ENCODE measurements around the gene RABAC1.
"Not testable (repeated sequence)": the region's sequence is repeated elsewhere in the genome, so short reads cannot be mapped to it uniquely, and the experiment has no call there.

RABAC1 gene

DNA sequence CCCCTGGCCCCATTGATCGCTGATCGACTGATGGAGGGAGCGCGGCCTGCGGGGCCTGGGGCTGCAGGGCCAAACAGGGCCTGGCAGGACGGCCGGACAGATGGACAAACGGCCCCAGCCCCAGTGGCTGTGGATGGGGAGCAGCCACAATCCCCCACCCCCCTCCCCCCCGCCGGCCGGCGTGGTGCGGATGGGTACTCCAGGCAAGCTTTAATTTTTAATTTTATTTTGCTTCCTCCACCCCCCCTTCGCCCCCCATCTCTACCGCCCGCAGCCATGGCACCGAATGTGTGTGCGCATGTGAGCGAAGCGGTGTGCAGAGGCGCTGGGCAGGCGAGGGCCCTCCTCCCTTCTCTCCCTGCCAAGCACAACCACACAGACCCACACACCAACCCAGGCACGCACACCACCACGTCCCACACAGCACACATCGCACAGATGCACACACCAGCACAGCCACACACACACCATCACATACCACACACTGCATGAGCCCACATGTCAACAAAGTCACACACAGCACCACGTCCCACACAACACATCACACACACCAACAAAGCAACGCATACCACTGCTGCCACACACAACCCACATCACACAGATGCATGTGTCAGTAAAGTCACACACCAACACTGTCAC, 43.2 kb downstream of the RABAC1 start:
- DNase-seq (ENCODE audit: low read depth): no peak

DNA sequence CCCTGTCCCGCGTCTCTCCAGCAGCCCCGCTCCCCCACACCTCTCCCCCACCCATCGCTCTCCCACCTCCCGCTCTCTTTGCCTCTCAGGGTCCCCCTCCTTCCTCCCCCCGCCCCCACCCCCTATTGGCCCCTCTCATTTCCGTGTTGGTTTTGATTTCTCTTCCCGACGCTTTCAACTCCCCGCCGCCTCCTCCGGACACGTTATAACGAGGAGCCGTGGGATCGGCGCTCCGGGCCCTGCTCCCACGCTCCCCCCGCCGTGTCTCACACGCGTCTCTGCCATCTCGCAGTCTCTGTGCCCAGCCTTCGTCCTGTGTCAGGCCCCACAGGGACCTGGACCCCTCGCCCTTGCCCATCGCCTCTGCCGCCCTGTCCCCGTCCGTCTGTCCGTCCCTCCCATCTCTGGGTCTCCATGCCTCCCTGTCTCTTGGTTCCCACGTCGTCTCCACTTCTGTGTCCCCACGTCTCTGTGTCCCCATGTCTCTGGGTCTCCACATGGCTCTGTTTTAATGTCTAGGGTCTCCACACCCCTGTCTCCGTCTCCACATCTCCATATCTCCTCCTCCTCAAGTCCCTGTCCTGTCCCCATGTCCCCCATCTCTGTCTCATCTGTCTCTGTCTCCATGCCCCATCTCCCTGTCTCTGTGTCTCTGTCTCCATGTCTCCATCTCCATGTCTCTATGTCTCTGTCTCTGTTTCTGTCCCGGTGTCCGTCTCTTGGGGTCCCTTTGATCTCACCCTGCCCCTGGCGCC, 43.9 kb downstream of the RABAC1 start:
- no peak for DNase-seq (ENCODE audit: low read depth)

DNA sequence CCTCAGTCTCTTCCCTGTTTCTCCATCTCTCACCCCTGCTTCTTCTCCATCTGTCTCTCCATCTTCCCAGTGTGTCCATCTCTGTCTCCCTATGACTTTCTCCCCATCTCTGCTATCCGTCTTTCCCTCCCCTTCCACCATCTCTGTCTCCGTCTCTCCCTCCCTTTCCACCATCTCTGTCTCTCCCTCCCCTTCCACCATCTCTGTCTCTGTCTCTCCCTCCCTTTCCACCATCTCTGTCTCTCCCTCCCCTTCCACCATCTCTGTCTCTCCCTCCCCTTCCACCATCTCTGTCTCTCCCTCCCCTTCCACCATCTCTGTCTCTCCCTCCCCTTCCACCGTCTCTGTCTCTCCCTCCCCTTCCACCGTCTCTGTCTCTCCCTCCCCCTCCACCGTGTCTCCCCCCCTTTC, 44.7 kb downstream of the RABAC1 start:
- not testable (repeated sequence) for DNase-seq (ENCODE audit: low read depth)

DNA sequence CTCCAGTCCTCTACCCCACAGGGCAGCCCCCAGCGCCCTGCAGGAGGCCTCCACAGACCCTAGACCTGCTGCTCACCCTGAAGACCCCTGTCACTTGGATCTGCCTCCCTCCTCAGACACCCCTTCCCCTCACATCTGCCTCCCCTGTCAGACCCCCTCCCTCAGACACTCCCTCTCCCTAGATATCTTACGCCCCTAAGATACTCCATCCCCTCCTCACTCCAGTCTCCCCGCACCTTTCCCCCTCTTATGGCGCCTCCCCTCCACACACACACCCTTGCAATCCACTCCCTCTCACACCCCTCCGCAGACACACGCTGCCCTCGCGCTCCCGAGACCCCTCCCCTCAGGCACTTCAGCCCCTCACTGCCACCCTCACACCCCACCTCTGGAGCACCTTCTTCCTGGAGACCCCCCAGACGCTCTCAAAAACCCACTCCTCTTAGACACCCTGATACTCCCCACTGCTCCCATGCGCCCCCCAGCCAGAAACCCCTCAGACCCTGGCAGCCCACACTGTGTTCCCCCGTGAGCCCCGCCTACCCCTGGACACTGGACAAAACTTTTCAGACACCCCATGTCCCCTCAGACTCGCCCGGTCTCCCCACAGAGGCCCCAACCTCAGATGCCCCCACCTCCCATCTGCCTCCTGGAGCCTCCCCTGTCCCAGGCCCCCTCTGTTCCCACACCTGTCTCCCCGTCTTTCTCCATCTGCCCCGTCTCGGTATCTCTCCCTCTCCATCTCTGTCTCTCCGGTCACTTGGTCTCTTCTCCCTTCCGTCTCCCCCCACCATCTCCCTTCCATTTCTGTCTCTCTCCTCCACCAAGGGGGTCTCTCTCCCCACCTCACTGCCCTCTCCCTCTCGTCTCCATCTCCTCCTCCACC, 45.3 kb downstream of the RABAC1 start:
- DNase-seq (ENCODE audit: low read depth): no peak

DNA sequence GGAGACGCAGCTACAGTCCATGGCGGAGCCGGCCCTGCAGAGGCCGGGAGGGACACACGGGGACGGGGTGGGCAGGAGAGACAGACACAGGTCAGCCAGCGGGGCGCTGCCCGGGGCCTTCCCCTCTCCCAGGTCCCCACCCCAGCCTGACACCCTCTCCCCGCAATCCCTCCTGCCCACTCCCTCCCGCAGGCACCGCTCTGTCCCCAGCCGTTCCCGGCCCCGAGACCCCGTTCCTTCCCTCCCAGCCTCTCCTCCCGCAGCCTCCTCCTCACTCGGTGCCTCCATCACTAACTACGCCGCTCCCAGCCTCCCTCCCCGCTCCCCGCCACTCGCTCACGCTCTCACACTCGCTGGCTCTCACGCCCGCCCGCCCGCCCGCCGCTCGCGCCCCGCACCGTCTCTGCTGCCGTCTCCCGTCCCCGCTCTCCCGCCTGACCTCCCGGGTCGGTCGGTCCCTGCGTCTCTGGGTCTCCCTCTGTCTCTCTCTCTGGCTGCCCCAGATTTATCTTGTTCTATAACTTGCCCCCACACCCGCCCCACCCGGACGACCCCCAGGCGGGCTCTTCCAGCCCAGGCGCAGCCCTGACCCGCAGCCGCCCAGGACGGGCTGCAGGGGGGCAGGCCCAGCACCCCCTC, 46.1 kb downstream of the RABAC1 start:
- DNase-seq (ENCODE audit: low read depth): no peak

DNA sequence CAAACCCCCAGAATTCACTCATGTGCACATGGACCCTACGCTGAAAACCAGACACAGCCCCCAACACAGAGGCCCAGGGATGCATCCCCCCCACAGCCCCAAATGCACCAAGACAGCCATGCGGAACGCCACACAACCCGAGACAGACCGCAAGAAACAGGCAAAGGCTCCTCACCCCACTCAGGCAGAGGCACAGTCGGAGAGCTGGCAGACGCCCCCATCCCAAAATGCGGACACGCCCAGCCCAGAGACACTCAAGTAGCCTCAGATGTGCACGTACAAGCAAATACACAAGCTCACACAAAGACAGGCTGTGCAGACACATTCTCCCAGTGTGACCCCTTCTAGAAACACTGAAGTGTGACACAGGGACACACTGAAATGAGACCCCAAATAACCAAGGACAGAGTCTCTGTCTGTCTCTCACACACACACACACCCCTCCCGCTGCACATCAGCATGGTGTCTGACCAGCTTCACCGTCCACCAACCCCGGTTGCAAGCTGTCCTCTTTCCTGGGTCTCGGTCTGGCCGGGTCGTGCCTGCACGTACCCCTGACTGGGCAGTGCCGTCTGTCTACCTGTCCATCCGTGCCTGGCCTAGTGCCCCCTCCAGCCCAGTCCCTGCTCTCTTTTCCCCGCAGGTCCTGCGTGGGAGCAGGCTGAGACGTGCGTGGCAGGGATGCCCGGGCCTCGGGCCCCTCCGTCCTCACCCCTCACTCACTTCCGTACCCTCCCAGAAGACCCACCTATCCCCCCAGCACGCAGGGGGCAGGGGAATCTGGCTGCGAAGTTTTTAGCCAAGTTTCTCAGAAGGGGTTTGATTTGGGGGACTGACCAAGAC, 47.0 kb downstream of the RABAC1 start:
- DNase-seq (ENCODE audit: low read depth): no peak

DNA sequence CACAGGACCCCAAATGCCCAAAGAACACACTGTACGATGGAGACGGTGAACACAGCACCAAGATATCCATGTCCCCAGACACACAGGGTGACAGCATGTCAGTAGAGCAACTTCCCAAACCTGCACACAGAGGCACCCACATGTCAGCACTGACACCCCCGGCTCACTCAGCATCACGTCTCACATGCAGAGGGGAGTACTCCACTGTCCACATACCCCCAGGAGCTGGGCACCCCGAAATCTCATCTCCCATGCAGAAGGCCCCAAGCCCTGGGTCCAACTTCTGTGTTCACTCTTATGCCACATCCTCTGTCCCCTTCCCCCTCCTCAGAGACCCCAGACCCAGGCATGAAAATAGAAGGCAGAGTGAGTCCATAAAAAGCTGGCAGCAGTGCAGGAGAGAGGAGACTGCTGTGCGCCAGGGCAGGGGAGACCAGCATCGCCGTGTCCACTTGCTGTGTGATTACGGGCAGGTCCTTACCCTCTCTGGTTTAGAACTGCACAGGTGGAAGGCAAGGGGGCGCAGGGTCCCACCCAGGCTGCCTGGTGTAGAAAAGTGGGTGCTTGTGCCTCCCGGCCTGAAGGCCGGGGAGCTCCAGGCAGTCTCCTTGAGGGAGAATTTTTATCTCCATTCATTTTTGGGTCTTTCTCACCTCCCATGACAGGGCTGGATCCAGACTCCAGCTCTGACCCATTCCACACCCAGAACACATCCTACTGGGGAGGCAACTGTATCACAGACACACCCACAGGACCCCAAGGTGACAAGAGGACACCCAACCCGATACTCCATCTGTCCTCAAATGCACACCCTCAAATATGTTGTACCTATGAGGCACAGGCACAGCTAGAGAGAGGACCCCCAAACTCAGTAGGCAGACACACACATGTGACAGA, 47.9 kb downstream of the RABAC1 start:
- DNase-seq (ENCODE audit: low read depth): no peak

DNA sequence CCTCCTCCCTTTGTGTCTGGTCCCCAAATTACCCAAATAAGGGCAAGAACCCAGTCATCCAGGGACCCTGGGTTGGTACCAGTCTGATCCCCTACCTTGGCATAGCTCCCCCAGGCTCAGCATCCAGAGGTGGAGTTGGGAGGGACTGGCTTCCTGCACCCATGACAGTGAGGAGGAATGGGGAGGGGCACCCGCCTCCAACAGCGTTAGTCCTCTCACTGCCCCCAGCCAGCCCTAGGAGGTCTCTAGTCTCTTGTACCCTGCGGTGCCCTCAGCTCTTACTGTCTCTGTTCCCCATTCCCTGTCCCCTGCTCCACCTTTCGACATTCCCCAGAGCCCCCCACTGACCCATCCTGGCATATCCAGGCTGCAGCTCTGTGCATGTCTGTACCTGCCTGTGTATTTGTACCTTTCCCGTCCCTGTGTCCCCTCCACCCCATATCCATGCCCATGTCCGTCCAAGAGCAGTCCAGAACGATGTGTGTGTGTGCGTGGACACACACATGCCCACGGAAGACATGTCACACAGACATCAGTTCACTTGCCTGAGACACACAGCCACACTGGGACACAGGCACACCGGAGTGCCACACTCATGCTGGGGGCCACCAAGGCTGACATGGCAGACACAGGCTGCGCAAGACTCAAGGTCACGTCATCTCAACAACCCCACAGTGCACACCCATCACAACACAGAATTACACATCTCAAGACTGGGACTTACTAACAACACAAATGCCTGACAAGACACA, 48.7 kb downstream of the RABAC1 start:
- no peak for DNase-seq (ENCODE audit: low read depth)

DNA sequence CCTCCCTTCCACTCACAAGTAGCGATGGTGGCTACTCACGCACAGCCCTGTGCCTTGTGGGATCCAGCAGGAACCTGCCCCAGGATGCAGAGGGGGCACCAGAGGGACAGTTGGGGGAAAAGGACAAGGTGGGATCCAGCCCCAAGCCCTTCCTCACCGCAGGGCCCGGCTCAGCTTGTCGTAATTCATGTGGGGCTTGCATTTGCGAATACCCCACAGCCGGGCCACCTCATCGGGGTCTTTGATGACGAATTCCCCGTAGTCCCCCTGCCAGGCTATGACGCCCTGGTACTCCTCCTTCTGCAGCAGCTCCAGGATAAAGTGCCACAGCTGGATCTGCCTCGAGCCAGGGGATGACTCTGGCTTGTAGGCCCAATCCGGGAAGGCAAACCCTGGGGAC, 49.4 kb downstream of the RABAC1 start:
- DNase-seq (ENCODE audit: low read depth): no peak

DNA sequence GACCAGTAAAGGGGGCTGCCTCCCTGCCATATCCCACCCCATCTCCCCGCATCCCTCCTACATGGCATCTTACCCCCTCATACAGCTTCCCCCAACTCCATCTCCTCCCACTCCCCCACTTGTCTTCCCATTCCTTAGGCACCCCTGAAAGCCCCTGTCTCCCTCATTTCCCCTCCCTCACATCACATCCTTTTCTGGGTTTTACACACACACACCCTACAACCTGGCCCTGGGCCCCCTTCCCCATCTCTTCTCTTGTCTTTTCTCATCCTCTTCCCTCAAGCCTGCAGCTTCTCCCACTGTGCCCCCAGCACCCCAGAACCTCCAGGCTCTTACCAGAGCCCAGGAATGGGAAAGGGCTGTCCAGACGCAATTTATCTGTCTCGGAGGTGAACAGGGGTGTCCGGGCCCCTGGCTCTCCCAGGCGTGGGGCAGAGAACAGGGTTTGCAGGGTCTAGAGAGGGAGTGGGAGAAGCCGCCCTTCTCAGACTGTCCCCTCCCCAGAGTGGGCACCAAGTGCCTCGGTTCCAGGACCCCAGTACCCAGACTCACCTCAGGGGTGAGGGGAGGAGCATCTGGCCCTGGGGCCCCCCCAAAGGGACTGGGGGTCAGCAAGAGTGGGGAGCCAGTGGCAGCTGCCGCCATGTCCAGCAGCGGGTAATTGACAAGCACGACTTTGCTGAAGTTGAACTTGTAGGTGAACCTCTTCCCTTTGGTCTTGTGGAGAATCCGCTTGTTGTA, 50.2 kb downstream of the RABAC1 start:
- no peak for DNase-seq (ENCODE audit: low read depth)

DNA sequence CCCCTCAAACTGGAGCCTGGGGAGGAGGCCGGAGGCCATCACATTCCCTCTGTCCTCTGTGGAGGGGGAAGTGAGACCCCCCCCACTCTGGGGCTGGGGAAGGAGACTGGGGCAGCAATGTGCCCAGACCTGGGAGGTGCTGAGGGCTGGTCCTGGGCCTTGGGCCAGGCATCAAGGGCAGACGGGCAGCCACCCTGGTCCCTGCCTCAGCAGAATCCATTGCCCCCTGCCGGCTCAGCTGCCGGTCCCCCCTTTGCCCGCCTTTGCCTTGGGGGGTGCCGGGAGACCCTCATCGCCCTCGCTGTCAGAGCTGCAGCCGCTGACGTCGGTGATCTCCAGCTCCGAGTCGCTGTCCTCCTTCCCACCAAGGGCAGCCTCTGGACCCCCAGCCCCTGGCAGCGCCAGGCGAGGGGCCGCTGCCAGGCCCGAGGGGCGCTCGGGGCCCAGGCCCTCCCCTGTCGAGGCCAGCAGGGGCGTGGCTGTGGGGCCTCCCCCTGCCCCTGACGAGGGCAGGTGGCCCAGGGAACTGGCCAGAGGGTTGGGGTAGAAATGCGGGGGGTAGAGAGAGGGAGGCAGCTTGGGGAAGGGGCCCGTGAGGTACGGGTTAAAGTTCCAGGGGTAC, 51.0 kb downstream of the RABAC1 start:
- no peak for DNase-seq (ENCODE audit: low read depth)

DNA sequence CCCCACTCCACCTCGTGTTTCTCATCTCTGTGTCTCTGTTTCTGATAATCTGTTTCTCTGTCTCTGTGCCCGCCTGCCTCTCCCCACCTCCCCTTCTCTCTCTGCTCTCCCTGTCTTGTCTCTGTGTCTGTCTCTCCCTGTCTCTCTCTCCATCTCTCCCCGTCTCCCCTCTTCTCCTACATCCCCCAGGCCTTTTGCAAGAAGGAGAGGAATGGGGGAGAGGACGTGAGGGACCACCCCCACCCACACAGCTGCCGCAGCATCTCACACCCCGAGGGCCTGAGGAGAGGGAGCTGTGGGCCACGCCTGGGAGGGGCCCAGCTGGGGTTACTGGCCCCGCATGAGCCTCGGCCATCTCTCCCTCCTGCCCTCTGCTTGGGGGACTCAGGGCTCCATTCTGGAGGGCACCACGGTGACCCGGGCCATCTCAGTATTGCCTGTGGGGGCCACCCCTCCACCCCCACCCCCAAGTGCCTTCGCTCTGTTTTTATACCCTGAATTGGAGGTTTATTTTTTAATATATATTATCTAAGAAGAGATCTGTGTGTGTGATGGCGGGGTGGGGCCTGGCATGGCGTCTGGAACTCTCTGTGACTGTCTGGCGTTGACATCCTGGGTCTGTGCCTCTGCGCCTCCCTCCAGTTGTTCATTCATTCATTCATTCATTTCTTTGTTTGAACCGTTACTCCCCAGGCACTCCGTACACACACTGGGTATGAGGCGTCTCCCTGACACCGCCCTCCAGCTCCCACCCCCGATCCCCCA, 52.0 kb downstream of the RABAC1 start:
- DNase-seq (ENCODE audit: low read depth): no peak

Data from stromal cell of bone marrow (primary cell).